Ovary (tissue), 9 donors: ENCODE results near the gene MMP3. TPM values are rescaled to one million over a fixed set of nuclear protein-coding genes. Genes with fewer than 3 reads are reported as not detected.

Experiments
- DNase-seq, 5 donors: peaks; one replicate each; pipeline ENCODE4 v3.0.0-alpha.2; 2019 to 2020
- H3K27ac ChIP-seq, 2 donors: fragments of 200-600 bp; one replicate each; pipeline versions ENCODE4 v1.5.1 to v1.8.0; 2019 to 2022
- H3K27me3 ChIP-seq: fragments of 200-600 bp; one replicate; pipeline ENCODE4 v1.8.0; 2022
- H3K36me3 ChIP-seq: fragments of 200-600 bp; sonication (generic); one replicate; pipeline ENCODE4 v1.5.1; 2019
- H3K4me1 ChIP-seq: one replicate; pipeline ENCODE4 v1.8.1; 2013; ENCODE audit warnings: mild to moderate bottlenecking, moderate library complexity; ENCODE audit not compliant: insufficient read depth
- H3K4me3 ChIP-seq: fragments of 200-600 bp; sonication (generic); one replicate; pipeline ENCODE4 v1.5.1; 2017
- H3K9me3 ChIP-seq, 2 donors: fragments of 200-600 bp in 1 of 2; sonication (generic) in 1 of 2; one replicate each; pipeline versions ENCODE4 v1.5.1 to v1.8.1; 2013 to 2019; ENCODE audit warnings: mild to moderate bottlenecking in 1 of 2, moderate library complexity in 1 of 2
- EP300 ChIP-seq: sonication (generic); formaldehyde crosslinking; IDR thresholded peaks from one replicate; pipeline ENCODE4 v1.6.1; 2017; ENCODE audit warnings: antibody characterized with exemption
- POLR2A ChIP-seq: fragments of 450-650 bp; IDR thresholded peaks from one replicate; pipeline ENCODE4 v1.6.1; 2017; ENCODE audit warnings: antibody characterized with exemption, mild to moderate bottlenecking, moderate library complexity
- WGBS, 3 donors: extraction: QIAGEN DNeasy Blood & Tissue Kit in 1 of 3; methylation state at CpG; one replicate each; pipeline versions ENCODE4 v1.1.5 to v1.1.7; 2013 to 2017; 5-methylcytosine and 5-hydroxymethylcytosine counted together
- intact Hi-C, 4 donors: fragments of 100-400 bp; cut with DNase I; formaldehyde crosslinking; loops; one replicate each; pipeline versions ENCODE4 v1.11.0 to v1.15.1; 2022 to 2023
- polyA plus RNA-seq, 2 donors: library from polyadenylated mRNA; stranded (reverse); fragments of 200-250 nt in 1 of 2; fragments of 350-450 nt in 1 of 2; fragmentation: Illumina TruSeq in 1 of 2; extraction: RNeasy Lipid Tissue Mini Kit (QIAGEN cat#74804) in 1 of 2; gene quantifications; one replicate each; pipeline ENCODE4 v1.2.3, GENCODE V29; 2013 to 2014
- total RNA-seq, 7 donors: library from RNA; depleted of rRNA in 2 of 7; stranded (reverse); fragments of >200 nt in 2 of 7; fragmentation: NEBNext Ultra II Directional in 3 of 7; extraction: Animal tissue kit (Norgen Biotek cat#: 25700) in 3 of 7; gene quantifications; one replicate each; pipeline versions ENCODE4 v1.1.0 to v1.2.4, GENCODE V29; 2016 to 2023
- TF ChIP-seq, protein P1 (sequence below), 3 donors: fragments of 450-650 bp in 2 of 3; fragments of 200-600 bp in 1 of 3; IDR thresholded peaks; one replicate each; pipeline versions ENCODE4 v1.5.1 to v1.8.0; 2016 to 2022; ENCODE audit warnings: antibody characterized with exemption in 3 of 3, mild to moderate bottlenecking in 1 of 3
- donor health status: DM: no; HTN: no; CAD: no; lungs with moderate emphysema.
- donor health status: DM: no; HTN: no; CAD: no.
- donor health status: Bipolar disorder and iron deficiency.
- donor health status: DM: yes; HTN: yes; CAD: no.
- donor health status: DM: no; HTN: no; CAD: no.
- donor health status: DM: yes; HTN: yes; CAD: no.

Gene MMP3
- total and polyA plus RNA-seq, 9 donors, result 0.04 to 0.37 (median 0.35) TPM; not detected in 6

DNA sequence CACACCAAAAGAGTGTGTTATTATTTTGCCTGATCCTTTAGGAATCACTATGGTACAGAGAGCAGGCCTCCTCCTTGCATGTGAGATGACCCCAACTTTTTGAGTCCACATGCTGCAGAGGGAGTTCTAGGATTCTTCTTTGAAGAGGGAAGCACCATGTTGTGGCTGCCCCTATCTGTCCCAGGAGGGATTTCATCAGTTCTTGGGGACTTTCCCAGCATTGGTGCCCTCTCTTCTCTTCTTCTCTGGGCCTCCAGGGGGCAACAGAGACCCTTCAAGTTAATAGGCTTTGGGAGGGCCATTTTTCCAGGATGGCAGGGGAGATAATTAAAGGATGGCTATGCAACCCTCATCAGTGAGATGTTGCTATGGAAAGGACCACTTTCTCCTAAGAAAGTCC, 49.0 kb downstream of the MMP3 start:
- no peak for DNase-seq
- intact Hi-C loops, result no loop called here

GRCh38 chr11:102793677-102794290, 49.6 kb downstream of the MMP3 start:
- H3K27ac ChIP-seq, result no peak overlapping the region
- intact Hi-C loops, result no loop called here
- H3K4me1 ChIP-seq, result no peaks in the 10 kb centered on the region
- no peaks in the 10 kb centered on the region for H3K9me3 ChIP-seq
- WGBS, 3 donors, result 73 to 82% (median 82%) methylated on average over 6 of the region's 6 CpGs
- no peak for DNase-seq
- H3K4me3 ChIP-seq, result no peak overlapping the region
- H3K27me3 ChIP-seq, result no peaks in the 10 kb centered on the region
- no peaks in the 10 kb centered on the region for H3K36me3 ChIP-seq
- no peak for TF ChIP-seq EP300

More for the DNA sequence above, 49.0 kb downstream of the MMP3 start:
- Histone ChIP-seq H3K4me1 (no peaks in the 10 kb centered on the region), H3K27ac (no peak overlapping the region), H3K4me3 (no peak overlapping the region), H3K27me3 (no peaks in the 10 kb centered on the region), H3K9me3 (no peaks in the 10 kb centered on the region), H3K36me3 (no peaks in the 10 kb centered on the region)
- no peak for TF ChIP-seq POLR2A
- no peak for TF ChIP-seq EP300
- TF ChIP-seq, protein P1, sequence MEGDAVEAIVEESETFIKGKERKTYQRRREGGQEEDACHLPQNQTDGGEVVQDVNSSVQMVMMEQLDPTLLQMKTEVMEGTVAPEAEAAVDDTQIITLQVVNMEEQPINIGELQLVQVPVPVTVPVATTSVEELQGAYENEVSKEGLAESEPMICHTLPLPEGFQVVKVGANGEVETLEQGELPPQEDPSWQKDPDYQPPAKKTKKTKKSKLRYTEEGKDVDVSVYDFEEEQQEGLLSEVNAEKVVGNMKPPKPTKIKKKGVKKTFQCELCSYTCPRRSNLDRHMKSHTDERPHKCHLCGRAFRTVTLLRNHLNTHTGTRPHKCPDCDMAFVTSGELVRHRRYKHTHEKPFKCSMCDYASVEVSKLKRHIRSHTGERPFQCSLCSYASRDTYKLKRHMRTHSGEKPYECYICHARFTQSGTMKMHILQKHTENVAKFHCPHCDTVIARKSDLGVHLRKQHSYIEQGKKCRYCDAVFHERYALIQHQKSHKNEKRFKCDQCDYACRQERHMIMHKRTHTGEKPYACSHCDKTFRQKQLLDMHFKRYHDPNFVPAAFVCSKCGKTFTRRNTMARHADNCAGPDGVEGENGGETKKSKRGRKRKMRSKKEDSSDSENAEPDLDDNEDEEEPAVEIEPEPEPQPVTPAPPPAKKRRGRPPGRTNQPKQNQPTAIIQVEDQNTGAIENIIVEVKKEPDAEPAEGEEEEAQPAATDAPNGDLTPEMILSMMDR (IDR thresholded peaks at IDR 0.05), result no peak

DNA sequence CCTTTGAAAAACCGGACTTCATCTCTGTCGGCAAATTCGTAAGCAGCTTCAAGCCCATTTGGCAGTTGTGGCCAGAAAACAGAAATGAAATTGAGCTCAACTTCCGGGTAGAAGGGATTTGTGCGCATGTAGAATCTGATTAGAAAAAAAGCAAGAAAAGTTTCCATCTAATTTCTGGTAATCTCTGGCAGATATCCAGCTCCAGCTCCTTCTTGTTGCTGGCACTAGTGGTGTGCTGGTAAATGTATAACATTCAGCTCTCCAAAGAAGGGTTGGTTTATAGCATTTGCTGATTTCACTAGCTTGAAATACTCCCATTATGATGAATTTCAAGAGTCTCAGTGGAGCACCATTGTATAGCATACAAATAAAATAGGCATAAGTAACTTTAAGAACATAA, 50.8 kb downstream of the MMP3 start:
- intact Hi-C loops, result no loop called here
- 78 to 85% (median 84%) methylated on average over 5 of the region's 5 CpGs for WGBS, 3 donors
- TF ChIP-seq, protein P1 (IDR thresholded peaks at IDR 0.05), result no peak
- TF ChIP-seq POLR2A (no peak), EP300 (no peak)

GRCh38 chr11:102791271-102792036, 52.0 kb downstream of the MMP3 start:
- H3K4me1 ChIP-seq, result no peaks in the 10 kb centered on the region
- no peak for DNase-seq
- 64 to 76% (median 71%) methylated on average over 4 of the region's 4 CpGs for WGBS, 3 donors
- intact Hi-C loops, result no loop called here
- no peak overlapping the region for H3K4me3 ChIP-seq
- TF ChIP-seq, protein P1 (IDR thresholded peaks at IDR 0.05), result no peak
- TF ChIP-seq POLR2A (no peak), EP300 (no peak)
- H3K27me3 ChIP-seq, result no peaks in the 10 kb centered on the region
- H3K27ac ChIP-seq, result no peak overlapping the region
- no peaks in the 10 kb centered on the region for H3K36me3 ChIP-seq
- H3K9me3 ChIP-seq, result no peaks in the 10 kb centered on the region

More for the DNA sequence above, 50.8 kb downstream of the MMP3 start:
- Histone ChIP-seq H3K4me1 (no peaks in the 10 kb centered on the region), H3K9me3 (no peaks in the 10 kb centered on the region), H3K27me3 (no peaks in the 10 kb centered on the region), H3K27ac (no peak overlapping the region), H3K4me3 (no peak overlapping the region), H3K36me3 (no peaks in the 10 kb centered on the region)
- no peak for DNase-seq

DNA sequence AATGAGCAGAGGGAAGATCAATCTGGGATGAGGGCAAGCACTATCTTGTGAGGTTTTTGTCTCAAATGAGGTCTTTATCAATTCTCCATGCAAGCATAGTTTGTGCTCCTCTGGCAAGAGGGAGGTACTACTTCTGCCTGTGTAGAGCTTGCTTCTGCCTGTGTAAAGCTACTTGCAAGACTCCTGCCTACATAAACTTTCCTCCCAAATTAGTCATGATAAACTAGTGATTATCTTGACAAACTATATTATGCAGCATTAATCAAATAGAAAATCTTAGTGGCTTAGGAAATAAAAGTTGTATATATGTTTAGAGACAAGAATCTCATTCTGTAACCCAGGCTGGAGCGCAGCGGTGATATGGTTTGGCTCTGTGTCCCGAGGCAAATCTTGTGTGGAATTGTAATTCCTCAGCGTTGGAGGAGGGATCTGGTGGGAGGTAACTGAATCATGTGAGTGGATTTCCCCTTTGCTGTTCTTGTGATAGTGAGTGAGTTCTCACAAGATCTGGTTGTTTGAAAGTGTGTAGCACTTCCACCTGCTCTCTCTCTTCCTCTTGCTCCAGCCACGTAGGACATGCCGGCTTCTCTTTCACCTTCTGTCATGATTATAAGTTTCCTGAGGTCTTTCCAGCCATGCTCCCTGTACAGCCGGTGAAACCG, 54.9 kb downstream of the MMP3 start:
- Histone ChIP-seq H3K9me3 (no peaks in the 10 kb centered on the region), H3K27me3 (no peaks in the 10 kb centered on the region), H3K4me3 (no peak overlapping the region), H3K27ac (no peak overlapping the region), H3K4me1 (no peaks in the 10 kb centered on the region), H3K36me3 (no peaks in the 10 kb centered on the region)
- 62 to 67% (median 66%) methylated on average over 8 of the region's 8 CpGs for WGBS, 3 donors
- TF ChIP-seq POLR2A, result no peak
- no peak for TF ChIP-seq EP300
- TF ChIP-seq, protein P1 (IDR thresholded peaks at IDR 0.05), result no peak
- intact Hi-C loops, result no loop called here
- no peak for DNase-seq
